AG04449 (cell line): ENCODE results near the gene STARD5.
A peak's percentile ranks its signal among the peaks of the same experiment; 100 is the strongest.

Source experiments
- CTCF ChIA-PET: fragments of 350-600 bp; formaldehyde crosslinking; extraction: SDS; loops from one replicate; lab custom pipeline; 2021; ENCODE audit warnings: antibody characterized with exemption; lab: Yijun Ruan, JAX
- POLR2A ChIA-PET: fragments of 400-600, 350-600 bp; formaldehyde crosslinking; extraction: SDS; loops from one replicate; lab custom pipeline; 2020; ENCODE audit warnings: antibody characterized with exemption, inconsistent platforms; lab: Yijun Ruan, JAX
- DNase-seq: peaks from one replicate; pipeline ENCODE4 v3.0.0-alpha.2; 2010; ENCODE audit warnings: low read depth, low spot score
- H3K4me3 ChIP-seq: 2 replicates; pipeline ENCODE4 v1.5.1; 2011; ENCODE audit warnings: low read depth, mild to moderate bottlenecking, control low read depth, low read length
- TF ChIP-seq, protein P1 (sequence below): IDR thresholded peaks from one replicate; pipeline ENCODE4 v1.5.1; 2011; ENCODE audit warnings: mild to moderate bottlenecking, moderate library complexity, low read length, control low read depth, inconsistent platforms; ENCODE audit not compliant: insufficient read depth; ENCODE audit errors: missing control alignments

The STARD5 gene

GRCh38 chr15:81330366-81331090, 6.6 kb upstream of the STARD5 start:
- TF ChIP-seq, protein P1, sequence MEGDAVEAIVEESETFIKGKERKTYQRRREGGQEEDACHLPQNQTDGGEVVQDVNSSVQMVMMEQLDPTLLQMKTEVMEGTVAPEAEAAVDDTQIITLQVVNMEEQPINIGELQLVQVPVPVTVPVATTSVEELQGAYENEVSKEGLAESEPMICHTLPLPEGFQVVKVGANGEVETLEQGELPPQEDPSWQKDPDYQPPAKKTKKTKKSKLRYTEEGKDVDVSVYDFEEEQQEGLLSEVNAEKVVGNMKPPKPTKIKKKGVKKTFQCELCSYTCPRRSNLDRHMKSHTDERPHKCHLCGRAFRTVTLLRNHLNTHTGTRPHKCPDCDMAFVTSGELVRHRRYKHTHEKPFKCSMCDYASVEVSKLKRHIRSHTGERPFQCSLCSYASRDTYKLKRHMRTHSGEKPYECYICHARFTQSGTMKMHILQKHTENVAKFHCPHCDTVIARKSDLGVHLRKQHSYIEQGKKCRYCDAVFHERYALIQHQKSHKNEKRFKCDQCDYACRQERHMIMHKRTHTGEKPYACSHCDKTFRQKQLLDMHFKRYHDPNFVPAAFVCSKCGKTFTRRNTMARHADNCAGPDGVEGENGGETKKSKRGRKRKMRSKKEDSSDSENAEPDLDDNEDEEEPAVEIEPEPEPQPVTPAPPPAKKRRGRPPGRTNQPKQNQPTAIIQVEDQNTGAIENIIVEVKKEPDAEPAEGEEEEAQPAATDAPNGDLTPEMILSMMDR = no peak
- no peak overlapping the region for H3K4me3 ChIP-seq
- DNase-seq = no peak
- ChIA-PET POLR2A (no interaction called here), CTCF (interaction anchor here (1.7 to 4.9 kb wide), 5 partner anchors 7 to 64 kb away, joined by 4 to 29 read pairs (median 11); no protein-coding TSS in a partner anchor)

- TF ChIP-seq, protein P1 = no peak
- H3K4me3 ChIP-seq = no peak overlapping the region
- ChIA-PET CTCF (interaction anchor here (2.2 to 4.9 kb wide), 3 partner anchors 8 to 63 kb away, joined by 6 to 29 read pairs (median 26); no protein-coding TSS in a partner anchor), POLR2A (no interaction called here)
- DNase-seq = no peak
Measured at GRCh38 chr15:81329446-81329845, 5.5 kb upstream of the STARD5 start.

GRCh38 chr15:81327516-81327915, 3.6 kb upstream of the STARD5 start:
- TF ChIP-seq, protein P1 = no peak
- no peak overlapping the region for H3K4me3 ChIP-seq
- ChIA-PET CTCF (interaction anchor here (1.1 to 4.9 kb wide), 8 partner anchors 8 to 172 kb away, joined by 3 to 29 read pairs (median 6); no protein-coding TSS in a partner anchor), POLR2A (interaction anchor here (0.9 to 3.1 kb wide), 4 partner anchors 12 to 53 kb away, joined by 3 to 22 read pairs (median 4); no protein-coding TSS in a partner anchor)
- DNase-seq = peak; percentile 71

DNA sequence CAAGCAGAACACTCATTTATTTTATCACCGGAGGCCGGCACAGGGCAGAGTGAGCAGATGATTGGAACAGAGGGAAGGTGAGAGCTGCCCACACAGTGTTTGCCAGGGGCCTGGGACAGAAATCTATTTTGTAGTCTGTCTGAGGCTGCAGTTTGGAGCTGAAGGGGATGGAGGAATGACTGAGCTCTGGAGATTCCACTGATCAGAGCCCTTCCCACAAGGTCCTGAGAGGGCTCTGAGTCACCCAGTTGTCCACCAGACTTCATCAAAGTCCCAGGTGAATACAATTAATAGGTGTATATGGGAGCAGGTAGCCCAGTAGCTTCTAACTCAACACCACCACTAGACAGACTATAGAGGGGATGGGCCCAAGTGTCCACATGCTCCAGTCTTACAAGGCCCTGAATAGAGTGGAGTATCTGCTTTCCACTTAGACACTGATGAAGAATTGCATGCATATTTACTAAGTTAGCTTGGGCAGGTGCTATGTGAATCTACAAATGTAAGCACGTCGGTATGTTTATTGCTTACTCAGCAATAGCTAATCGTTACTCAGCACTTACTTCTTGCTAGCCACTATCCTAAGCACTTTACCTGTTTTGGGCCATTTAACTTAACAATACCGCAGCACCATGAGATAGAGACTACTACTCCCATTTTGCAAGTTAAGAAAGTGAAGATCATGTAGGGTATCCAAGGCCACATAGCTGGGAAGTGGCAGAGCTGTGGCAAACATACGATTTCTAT, 2.7 kb upstream of the STARD5 start:
- CTCF ChIA-PET = interaction anchor here (1.0 to 4.9 kb wide), 8 partner anchors 11 to 171 kb away, joined by 3 to 29 read pairs (median 5); no protein-coding TSS in a partner anchor
- TF ChIP-seq, protein P1 = no peak
- POLR2A ChIA-PET = interaction anchor here (3.1 kb wide), 1 partner anchor 12 kb away, joined by 22 read pairs; no protein-coding TSS in a partner anchor
- H3K4me3 ChIP-seq = no peak overlapping the region
- no peak for DNase-seq

DNA sequence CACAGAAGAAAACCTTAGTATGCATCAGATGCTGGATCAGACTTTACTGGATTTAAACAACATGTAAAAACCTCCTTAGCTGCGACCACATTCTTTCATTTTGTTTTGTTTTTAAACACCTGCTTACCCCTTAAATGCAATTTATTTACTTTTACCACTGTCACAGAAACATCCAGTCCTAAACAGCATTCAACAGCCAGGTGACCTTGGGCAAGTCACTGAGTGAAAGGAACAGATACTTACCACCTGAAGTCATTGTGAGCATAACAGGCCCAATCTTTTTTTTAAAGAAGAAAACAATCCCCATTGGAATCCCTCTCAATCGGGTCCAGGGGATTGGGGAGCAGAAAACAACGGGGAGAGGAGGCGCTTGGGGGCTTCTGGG, 390 bp downstream of the STARD5 start:
- H3K4me3 ChIP-seq = peak overlapping the region; percentile 92
- DNase-seq = no peak
- ChIA-PET CTCF (interaction anchor here (1.3 to 2.5 kb wide), 2 partner anchors 48 to 57 kb away, joined by 4 to 14 read pairs; no protein-coding TSS in a partner anchor), POLR2A (interaction anchor here (1.0 kb wide), 2 partner anchors 10 to 15 kb away, joined by 4 to 11 read pairs; no protein-coding TSS in a partner anchor)
- TF ChIP-seq, protein P1 = no peak
